Common myeloid progenitor, CD34-positive (primary cell): ENCODE data around the gene IFNL3.

Source experiments
- CTCF ChIA-PET: fragments of 350-600 bp; sonication (Branson Sonifier 250); formaldehyde crosslinking; loops from one replicate; lab custom pipeline; 2021; ENCODE audit warnings: antibody characterized with exemption; lab: Charles Lee
- POLR2A ChIA-PET: fragments of 350-600 bp; sonication (Branson Sonifier 250); formaldehyde crosslinking; loops from one replicate; lab custom pipeline; 2021; ENCODE audit warnings: antibody characterized with exemption; lab: Charles Lee
- DNase-seq, 3 donors: peaks; one replicate each; pipeline versions ENCODE4 v3.0.0 to v3.0.0-alpha.2; 2013
- H3K27ac ChIP-seq, 2 experiments: 1 replicate in 1 of 2; 2 replicates in 1 of 2; pipeline ENCODE4 v1.7.0; 2013; ENCODE audit warnings: inconsistent platforms in 2 of 2, low read length in 2 of 2, mild to moderate bottlenecking in 2 of 2, low read depth in 1 of 2, moderate library complexity in 1 of 2; ENCODE audit not compliant: severe bottlenecking in 2 of 2, insufficient read depth in 1 of 2, poor library complexity in 1 of 2
- H3K27me3 ChIP-seq, 5 experiments: replicated peaks in 2 of 5; 1 replicate in 3 of 5; 2 replicates in 2 of 5; pipeline versions ENCODE4 v1.6.1 to v1.7.0; 2013; ENCODE audit warnings: low read length in 4 of 5, mild to moderate bottlenecking in 2 of 5, moderate library complexity in 2 of 5, inconsistent platforms in 1 of 5; ENCODE audit not compliant: insufficient read depth in 5 of 5, control insufficient read depth in 4 of 5
- H3K36me3 ChIP-seq, 4 experiments: 1 replicate in 2 of 4; 2 replicates in 2 of 4; pipeline versions ENCODE4 v1.6.1 to v1.7.0; 2013; ENCODE audit warnings: low read length in 3 of 4, control low read depth in 1 of 4, mild to moderate bottlenecking in 1 of 4; ENCODE audit not compliant: control insufficient read depth in 4 of 4, insufficient read depth in 4 of 4
- H3K4me1 ChIP-seq, 4 experiments: 1 replicate in 3 of 4; 2 replicates in 1 of 4; pipeline versions ENCODE4 v1.6.1 to v1.7.1; 2013; ENCODE audit warnings: low read length in 3 of 4, mild to moderate bottlenecking in 3 of 4, control low read depth in 1 of 4, inconsistent platforms in 1 of 4, moderate library complexity in 1 of 4; ENCODE audit not compliant: control insufficient read depth in 4 of 4, insufficient read depth in 4 of 4; ENCODE audit errors: control extremely low read depth in 1 of 4
- H3K4me3 ChIP-seq, 7 experiments: 1 replicate in 4 of 7; 2 replicates in 3 of 7; pipeline versions ENCODE4 v1.5.1 to v1.7.0; 2013; ENCODE audit warnings: mild to moderate bottlenecking in 7 of 7, low read length in 6 of 7, moderate library complexity in 6 of 7, inconsistent platforms in 2 of 7, low read depth in 2 of 7, control low read depth in 1 of 7; ENCODE audit not compliant: insufficient read depth in 4 of 7, control insufficient read depth in 1 of 7; ENCODE audit errors: extremely low read depth in 1 of 7
- H3K9me3 ChIP-seq, 5 experiments: 1 replicate in 4 of 5; 2 replicates in 1 of 5; pipeline versions ENCODE4 v1.6.1 to v1.7.1; 2013; ENCODE audit warnings: low read length in 4 of 5, mild to moderate bottlenecking in 2 of 5, inconsistent platforms in 1 of 5, low read depth in 1 of 5, moderate library complexity in 1 of 5; ENCODE audit not compliant: control insufficient read depth in 4 of 5, insufficient read depth in 2 of 5; ENCODE audit errors: control extremely low read depth in 1 of 5
- WGBS: methylation state at CpG from one replicate; pipeline ENCODE4 v1.1.5; 2013; ENCODE audit not compliant: insufficient coverage; 5-methylcytosine and 5-hydroxymethylcytosine counted together

The IFNL3 gene

GRCh38 chr19:39202998-39203355 lies 41.8 kb downstream of the IFNL3 start:
- no peak overlapping the region for H3K4me3 ChIP-seq
- no peak for DNase-seq
- H3K4me1 ChIP-seq: peaks cover 0 to 5% (median 1%) of the 10 kb centered on the region in 4 experiments
- POLR2A ChIA-PET: no interaction called here
- peaks cover 0 to 69% (median 27%) of the 10 kb centered on the region in 5 experiments for H3K27me3 ChIP-seq
- CTCF ChIA-PET: interaction anchor here (0.7 kb wide), 1 partner anchor 173 kb away, joined by 3 read pairs; no protein-coding TSS in a partner anchor
- no peak overlapping the region for H3K27ac ChIP-seq
- no peaks in the 10 kb centered on the region for H3K36me3 ChIP-seq
- H3K9me3 ChIP-seq: no peaks in the 10 kb centered on the region
- 75% methylated on average over 1 of the region's 1 CpG for WGBS

GRCh38 chr19:39200803-39201115 lies 44.0 kb downstream of the IFNL3 start:
- H3K4me1 ChIP-seq: peaks cover 0 to 15% (median 8%) of the 10 kb centered on the region in 4 experiments
- CTCF ChIA-PET: no interaction called here
- H3K27ac ChIP-seq: no peak overlapping the region
- peaks cover 0 to 91% (median 38%) of the 10 kb centered on the region in 5 experiments for H3K27me3 ChIP-seq
- H3K36me3 ChIP-seq: no peaks in the 10 kb centered on the region
- H3K4me3 ChIP-seq: no peak overlapping the region
- no peaks in the 10 kb centered on the region for H3K9me3 ChIP-seq
- POLR2A ChIA-PET: no interaction called here
- 95% methylated on average over 3 of the region's 3 CpGs for WGBS
- DNase-seq: no peak

DNA sequence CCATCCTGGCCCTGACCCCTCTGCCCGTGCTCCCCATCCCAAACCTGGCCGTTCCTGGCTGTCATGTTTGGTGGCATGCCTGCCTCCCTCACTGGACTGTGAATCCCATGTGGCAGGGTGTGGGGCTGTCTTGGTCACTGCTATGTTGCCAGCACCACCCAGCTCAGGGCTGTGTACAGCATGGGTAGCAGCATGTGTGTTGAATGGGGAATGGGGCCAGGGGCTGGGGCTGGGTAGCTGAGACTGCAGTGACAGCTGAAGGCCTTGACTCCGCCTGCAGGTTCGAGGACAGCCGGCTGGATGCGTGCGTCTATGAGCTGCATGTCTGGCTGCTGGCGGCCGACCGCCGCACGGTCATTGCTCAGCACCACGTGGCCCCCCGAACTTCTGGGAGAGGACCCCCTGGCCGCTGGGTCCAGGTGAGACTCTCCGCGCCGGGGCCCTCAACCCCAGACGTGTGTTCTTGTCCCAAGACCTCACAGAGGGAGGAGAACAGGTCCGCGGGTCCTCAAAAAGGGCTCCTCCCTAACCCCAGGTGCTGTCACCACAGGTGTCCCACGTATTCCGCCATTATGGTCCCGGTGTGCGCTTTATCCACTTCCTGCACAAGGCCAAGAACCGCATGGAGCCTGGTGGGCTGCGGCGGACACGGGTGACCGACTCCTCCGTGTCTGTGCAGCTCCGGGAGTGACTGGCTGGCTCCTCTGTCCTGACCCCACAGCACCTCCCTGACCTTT lies 44.6 kb downstream of the IFNL3 start:
- ChIA-PET POLR2A (no interaction called here), CTCF (interaction anchor here (1.6 kb wide), 1 partner anchor 10 kb away, joined by 4 read pairs; no protein-coding TSS in a partner anchor)
- WGBS: 85% methylated on average over 25 of the region's 32 CpGs
- H3K27ac ChIP-seq: no peak overlapping the region
- peaks cover 0 to 19% (median 8%) of the 10 kb centered on the region in 4 experiments for H3K4me1 ChIP-seq
- H3K27me3 ChIP-seq: peaks cover 0 to 93% (median 35%) of the 10 kb centered on the region in 5 experiments
- H3K36me3 ChIP-seq: no peaks in the 10 kb centered on the region
- H3K9me3 ChIP-seq: no peaks in the 10 kb centered on the region
- no peak overlapping the region for H3K4me3 ChIP-seq
- DNase-seq: no peak

GRCh38 chr19:39199025-39199424 lies 45.8 kb downstream of the IFNL3 start:
- Histone ChIP-seq H3K9me3 (no peaks in the 10 kb centered on the region), H3K27ac (no peak overlapping the region), H3K27me3 (peaks cover 0 to 87% (median 34%) of the 10 kb centered on the region in 5 experiments), H3K4me1 (peaks cover 0 to 19% (median 7%) of the 10 kb centered on the region in 4 experiments), H3K4me3 (no peak overlapping the region), H3K36me3 (no peaks in the 10 kb centered on the region)
- ChIA-PET POLR2A (interaction anchor here (1.0 kb wide), 1 partner anchor 238 kb away, joined by 3 read pairs; no protein-coding TSS in a partner anchor), CTCF (interaction anchor here (0.5 to 1.6 kb wide), 3 partner anchors 11 to 24 kb away, joined by 3 to 4 read pairs (median 3); no protein-coding TSS in a partner anchor)
- WGBS: 69% methylated on average over 11 of the region's 11 CpGs
- DNase-seq: no peak

DNA sequence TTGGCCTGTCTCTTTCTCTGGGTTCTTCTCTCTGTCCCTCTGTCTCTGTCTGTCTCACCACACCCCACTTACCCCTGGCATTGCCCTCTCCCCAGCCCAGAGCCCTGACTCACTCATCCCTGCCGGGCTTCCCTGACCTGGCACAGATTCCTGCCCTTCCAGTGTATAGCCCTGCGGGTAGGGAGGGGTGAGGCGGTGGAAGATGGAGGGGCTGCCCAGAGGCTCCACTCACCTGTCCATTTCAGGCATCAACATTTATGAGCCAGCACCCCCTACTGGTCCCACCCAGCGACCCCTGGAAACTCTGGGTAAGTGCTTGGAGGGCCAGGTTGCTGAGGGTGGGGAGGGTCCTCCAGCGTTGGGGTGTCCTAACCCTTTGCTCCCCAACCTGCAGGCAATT lies 47.0 kb downstream of the IFNL3 start:
- H3K36me3 ChIP-seq: no peaks in the 10 kb centered on the region
- ChIA-PET POLR2A (no interaction called here), CTCF (no interaction called here)
- WGBS: 42% methylated on average over 1 of the region's 5 CpGs
- H3K4me3 ChIP-seq: no peak overlapping the region
- H3K4me1 ChIP-seq: peaks cover 0 to 16% (median 6%) of the 10 kb centered on the region in 4 experiments
- H3K9me3 ChIP-seq: no peaks in the 10 kb centered on the region
- peaks cover 0 to 76% (median 26%) of the 10 kb centered on the region in 5 experiments for H3K27me3 ChIP-seq
- no peak overlapping the region for H3K27ac ChIP-seq
- DNase-seq: no peak

DNA sequence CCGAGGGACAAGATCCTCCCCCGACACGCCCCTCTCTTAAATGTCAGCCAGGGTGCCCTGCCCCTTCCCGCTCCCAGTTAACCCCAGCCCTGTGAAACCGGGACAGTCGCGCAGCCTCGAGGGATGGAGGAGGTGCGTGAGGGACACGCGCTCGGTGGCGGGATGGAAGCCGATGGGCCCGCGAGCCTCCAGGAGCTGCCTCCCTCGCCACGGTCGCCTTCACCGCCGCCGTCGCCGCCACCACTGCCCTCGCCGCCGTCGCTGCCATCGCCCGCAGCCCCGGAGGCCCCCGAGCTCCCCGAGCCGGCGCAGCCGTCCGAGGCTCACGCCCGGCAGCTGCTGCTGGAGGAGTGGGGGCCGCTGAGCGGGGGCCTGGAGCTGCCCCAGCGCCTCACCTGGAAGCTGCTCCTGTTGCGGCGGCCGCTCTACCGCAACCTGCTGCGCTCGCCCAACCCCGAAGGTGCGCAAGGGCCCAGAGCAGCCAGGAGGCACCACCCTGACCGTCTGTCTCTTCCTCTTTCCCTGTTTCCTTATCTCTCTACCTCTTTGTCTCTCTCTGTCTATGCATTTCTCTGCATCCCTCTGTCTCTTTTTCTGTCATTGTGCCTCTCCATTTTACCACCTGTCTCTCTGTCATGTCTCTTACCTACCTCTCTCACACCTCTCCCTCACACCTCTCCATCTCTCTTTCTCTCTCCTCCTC lies 47.8 kb downstream of the IFNL3 start, which contains the start of gene NCCRP1:
Gene NCCRP1, plus strand, starts transcription at position 105 of the 703 bp plus-strand sequence. Its CDS starts 19 bp downstream, at position 124.
- ChIA-PET CTCF (interaction anchor here (1.3 kb wide), 1 partner anchor 15 kb away, joined by 4 read pairs; no protein-coding TSS in a partner anchor), POLR2A (interaction anchor here (0.7 kb wide), 1 partner anchor 9 kb away, joined by 3 read pairs; no protein-coding TSS in a partner anchor)
- H3K27ac ChIP-seq: no peak within 1 kb of the TSS
- H3K9me3 ChIP-seq: no peaks in the 10 kb centered on the region
- peak in 1 of 3 donors; percentile 23 for DNase-seq
- H3K27me3 ChIP-seq: peaks cover 0 to 71% (median 26%) of the 10 kb centered on the region in 5 experiments
- peak within 1 kb of the TSS in 2 of 7 experiments; percentile 32 to 57 for H3K4me3 ChIP-seq
- H3K4me1 ChIP-seq: peaks cover 0 to 16% (median 6%) of the 10 kb centered on the region in 4 experiments
- H3K36me3 ChIP-seq: no peaks in the 10 kb centered on the region
- 1% methylated on average over 35 of the region's 51 CpGs for WGBS
